ENCODE measurements around the gene PXYLP1.

Gene PXYLP1

GRCh38 chr3:141259821-141260629 lies 28.4 kb downstream of the PXYLP1 start:
- Histone ChIP-seq H3K4me3 (ENCODE audit: low read length) (no peak overlapping the region), H3K9me3 (ENCODE audit: control insufficient read depth, insufficient read depth, low read length) (no peaks in the 10 kb centered on the region), H3K36me3 (ENCODE audit: control insufficient read depth, insufficient read depth, low read length) (no peaks in the 10 kb centered on the region), H3K4me1 (ENCODE audit: control insufficient read depth, insufficient read depth, low read length) (peaks cover 1% of the 10 kb centered on the region; the same call in 1 of the 2 replicates), H3K27me3 (ENCODE audit: control insufficient read depth, insufficient read depth, low read length) (no peaks in the 10 kb centered on the region), H3K27ac (ENCODE audit: low read length) (no peak overlapping the region)
- no peak for DNase-seq (ENCODE audit: low read depth, low spot score)
- WGBS (ENCODE audit: insufficient coverage, insufficient read length), result no CpG with 5 or more reads among the region's 15 CpGs

GRCh38 chr3:141260630-141260927 lies 29.0 kb downstream of the PXYLP1 start:
- H3K27me3 ChIP-seq (ENCODE audit: control insufficient read depth, insufficient read depth, low read length), result no peaks in the 10 kb centered on the region
- no CpG with 5 or more reads among the region's 2 CpGs for WGBS (ENCODE audit: insufficient coverage, insufficient read length)
- H3K9me3 ChIP-seq (ENCODE audit: control insufficient read depth, insufficient read depth, low read length), result no peaks in the 10 kb centered on the region
- no peak overlapping the region for H3K4me3 ChIP-seq (ENCODE audit: low read length)
- H3K4me1 ChIP-seq (ENCODE audit: control insufficient read depth, insufficient read depth, low read length), result peaks cover 1% of the 10 kb centered on the region; the same call in 1 of the 2 replicates
- no peaks in the 10 kb centered on the region for H3K36me3 ChIP-seq (ENCODE audit: control insufficient read depth, insufficient read depth, low read length)
- DNase-seq (ENCODE audit: low read depth, low spot score), result no peak
- H3K27ac ChIP-seq (ENCODE audit: low read length), result no peak overlapping the region

GRCh38 chr3:141261472-141262307 lies 30.1 kb downstream of the PXYLP1 start:
- no peak for DNase-seq (ENCODE audit: low read depth, low spot score)
- WGBS (ENCODE audit: insufficient coverage, insufficient read length), result no CpG with 5 or more reads among the region's 8 CpGs
- Histone ChIP-seq H3K36me3 (ENCODE audit: control insufficient read depth, insufficient read depth, low read length) (no peaks in the 10 kb centered on the region), H3K9me3 (ENCODE audit: control insufficient read depth, insufficient read depth, low read length) (no peaks in the 10 kb centered on the region), H3K4me3 (ENCODE audit: low read length) (no peak overlapping the region), H3K27ac (ENCODE audit: low read length) (no peak overlapping the region), H3K4me1 (ENCODE audit: control insufficient read depth, insufficient read depth, low read length) (no peaks in the 10 kb centered on the region), H3K27me3 (ENCODE audit: control insufficient read depth, insufficient read depth, low read length) (no peaks in the 10 kb centered on the region)

GRCh38 chr3:141262308-141262705 lies 30.7 kb downstream of the PXYLP1 start:
- H3K27ac ChIP-seq (ENCODE audit: low read length), result no peak overlapping the region
- H3K9me3 ChIP-seq (ENCODE audit: control insufficient read depth, insufficient read depth, low read length), result no peaks in the 10 kb centered on the region
- no peak for DNase-seq (ENCODE audit: low read depth, low spot score)
- H3K27me3 ChIP-seq (ENCODE audit: control insufficient read depth, insufficient read depth, low read length), result no peaks in the 10 kb centered on the region
- H3K36me3 ChIP-seq (ENCODE audit: control insufficient read depth, insufficient read depth, low read length), result no peaks in the 10 kb centered on the region
- no peak overlapping the region for H3K4me3 ChIP-seq (ENCODE audit: low read length)
- no CpG with 5 or more reads among the region's 4 CpGs for WGBS (ENCODE audit: insufficient coverage, insufficient read length)
- no peaks in the 10 kb centered on the region for H3K4me1 ChIP-seq (ENCODE audit: control insufficient read depth, insufficient read depth, low read length)

GRCh38 chr3:141266186-141266585 lies 34.6 kb downstream of the PXYLP1 start:
- H3K27ac ChIP-seq (ENCODE audit: low read length), result no peak overlapping the region
- H3K4me3 ChIP-seq (ENCODE audit: low read length), result no peak overlapping the region
- H3K9me3 ChIP-seq (ENCODE audit: control insufficient read depth, insufficient read depth, low read length), result no peaks in the 10 kb centered on the region
- DNase-seq (ENCODE audit: low read depth, low spot score), result no peak
- no peaks in the 10 kb centered on the region for H3K4me1 ChIP-seq (ENCODE audit: control insufficient read depth, insufficient read depth, low read length)
- WGBS (ENCODE audit: insufficient coverage, insufficient read length), result no CpG with 5 or more reads among the region's 9 CpGs
- H3K27me3 ChIP-seq (ENCODE audit: control insufficient read depth, insufficient read depth, low read length), result no peaks in the 10 kb centered on the region
- 0 out of 2 replicates have a peak, but pooled peaks cover 3% of the 10 kb centered on the region for H3K36me3 ChIP-seq (ENCODE audit: control insufficient read depth, insufficient read depth, low read length)

GRCh38 chr3:141266797-141267555 lies 35.4 kb downstream of the PXYLP1 start:
- Histone ChIP-seq H3K4me1 (ENCODE audit: control insufficient read depth, insufficient read depth, low read length) (no peaks in the 10 kb centered on the region), H3K4me3 (ENCODE audit: low read length) (no peak overlapping the region), H3K27me3 (ENCODE audit: control insufficient read depth, insufficient read depth, low read length) (no peaks in the 10 kb centered on the region), H3K36me3 (ENCODE audit: control insufficient read depth, insufficient read depth, low read length) (0 out of 2 replicates have a peak, but pooled peaks cover 3% of the 10 kb centered on the region), H3K9me3 (ENCODE audit: control insufficient read depth, insufficient read depth, low read length) (no peaks in the 10 kb centered on the region), H3K27ac (ENCODE audit: low read length) (no peak overlapping the region)
- WGBS (ENCODE audit: insufficient coverage, insufficient read length), result no CpG with 5 or more reads among the region's 13 CpGs
- no peak for DNase-seq (ENCODE audit: low read depth, low spot score)

GRCh38 chr3:141267629-141268028 lies 36.0 kb downstream of the PXYLP1 start:
- Histone ChIP-seq H3K4me1 (ENCODE audit: control insufficient read depth, insufficient read depth, low read length) (no peaks in the 10 kb centered on the region), H3K27me3 (ENCODE audit: control insufficient read depth, insufficient read depth, low read length) (no peaks in the 10 kb centered on the region), H3K4me3 (ENCODE audit: low read length) (no peak overlapping the region), H3K36me3 (ENCODE audit: control insufficient read depth, insufficient read depth, low read length) (0 out of 2 replicates have a peak, but pooled peaks cover 3% of the 10 kb centered on the region), H3K27ac (ENCODE audit: low read length) (no peak overlapping the region), H3K9me3 (ENCODE audit: control insufficient read depth, insufficient read depth, low read length) (no peaks in the 10 kb centered on the region)
- no peak for DNase-seq (ENCODE audit: low read depth, low spot score)

- Histone ChIP-seq H3K27me3 (ENCODE audit: control insufficient read depth, insufficient read depth, low read length) (no peaks in the 10 kb centered on the region), H3K4me3 (ENCODE audit: low read length) (no peak overlapping the region), H3K4me1 (ENCODE audit: control insufficient read depth, insufficient read depth, low read length) (no peaks in the 10 kb centered on the region), H3K36me3 (ENCODE audit: control insufficient read depth, insufficient read depth, low read length) (0 out of 2 replicates have a peak, but pooled peaks cover 3% of the 10 kb centered on the region), H3K27ac (ENCODE audit: low read length) (no peak overlapping the region), H3K9me3 (ENCODE audit: control insufficient read depth, insufficient read depth, low read length) (no peaks in the 10 kb centered on the region)
- WGBS (ENCODE audit: insufficient coverage, insufficient read length), result no CpG with 5 or more reads among the region's 7 CpGs
- no peak for DNase-seq (ENCODE audit: low read depth, low spot score)
These were observed 36.7 kb downstream of the PXYLP1 start for GRCh38 chr3:141268306-141268705.

GRCh38 chr3:141268791-141269190 lies 37.2 kb downstream of the PXYLP1 start:
- no peaks in the 10 kb centered on the region for H3K27me3 ChIP-seq (ENCODE audit: control insufficient read depth, insufficient read depth, low read length)
- 0 out of 2 replicates have a peak, but pooled peaks cover 3% of the 10 kb centered on the region for H3K36me3 ChIP-seq (ENCODE audit: control insufficient read depth, insufficient read depth, low read length)
- no peak overlapping the region for H3K4me3 ChIP-seq (ENCODE audit: low read length)
- H3K4me1 ChIP-seq (ENCODE audit: control insufficient read depth, insufficient read depth, low read length), result no peaks in the 10 kb centered on the region
- DNase-seq (ENCODE audit: low read depth, low spot score), result no peak
- H3K27ac ChIP-seq (ENCODE audit: low read length), result no peak overlapping the region
- WGBS (ENCODE audit: insufficient coverage, insufficient read length), result no CpG with 5 or more reads among the region's 4 CpGs
- H3K9me3 ChIP-seq (ENCODE audit: control insufficient read depth, insufficient read depth, low read length), result no peaks in the 10 kb centered on the region

- H3K4me1 ChIP-seq (ENCODE audit: control insufficient read depth, insufficient read depth, low read length), result no peaks in the 10 kb centered on the region
- no peak for DNase-seq (ENCODE audit: low read depth, low spot score)
- no CpG with 5 or more reads among the region's 3 CpGs for WGBS (ENCODE audit: insufficient coverage, insufficient read length)
- H3K27ac ChIP-seq (ENCODE audit: low read length), result no peak overlapping the region
- no peak overlapping the region for H3K4me3 ChIP-seq (ENCODE audit: low read length)
- H3K9me3 ChIP-seq (ENCODE audit: control insufficient read depth, insufficient read depth, low read length), result no peaks in the 10 kb centered on the region
- 0 out of 2 replicates have a peak, but pooled peaks cover 3% of the 10 kb centered on the region for H3K36me3 ChIP-seq (ENCODE audit: control insufficient read depth, insufficient read depth, low read length)
- no peaks in the 10 kb centered on the region for H3K27me3 ChIP-seq (ENCODE audit: control insufficient read depth, insufficient read depth, low read length)
These were observed 38.3 kb downstream of the PXYLP1 start for GRCh38 chr3:141269961-141270360.

All from iPS DF 6.9 (cell line).